ENCODE results near the gene CNIH3. TPM values are rescaled to one million over a fixed set of nuclear protein-coding genes. Genes with fewer than 3 reads are reported as not detected.

The CNIH3 gene
- total and polyA plus RNA-seq, 10 of the 15 experiments (the other 5 are each of a cell fraction or from before 2014, with no cell fraction given) = 0.77 to 5.8 (median 1.8) TPM

- peak; percentile 43; the same call in 1 of the 2 replicates for TF ChIP-seq WRNIP1 (IDR thresholded peaks at IDR 0.05; ENCODE audit: borderline replicate concordance, low read depth, low read length)
- peak; percentile 67; the same call in 1 of the 2 replicates for TF ChIP-seq RCOR1 (conservative IDR thresholded peaks at IDR 0.05; ENCODE audit: low read depth, low read length)
- no peak for TF ChIP-seq BMI1 (IDR thresholded peaks at IDR 0.05; ENCODE audit: borderline replicate concordance)
- TF ChIP-seq RB1 (IDR thresholded peaks at IDR 0.05; ENCODE audit: borderline replicate concordance) = no peak
- no peak for TF ChIP-seq STAT1 (conservative IDR thresholded peaks at IDR 0.05)
- no peak for TF ChIP-seq ELK1 (IDR thresholded peaks at IDR 0.05; ENCODE audit: low read depth, low read length)
- peak; percentile 38; the same call in 1 of the 2 replicates for TF ChIP-seq ATF7 (IDR thresholded peaks at IDR 0.05; ENCODE audit: low read depth)
- no peak for TF ChIP-seq SIX5 (IDR thresholded peaks at IDR 0.05; ENCODE audit: low read depth, low read length, severe bottlenecking)
- TF ChIP-seq E2F8 (IDR thresholded peaks at IDR 0.05; ENCODE audit: low read depth, partially characterized antibody) = no peak
- 0 out of 2 replicates have a peak, but pooled peaks have one; percentile 39 for TF ChIP-seq CBFB (IDR thresholded peaks at IDR 0.05; ENCODE audit: low read depth)
- no peak for TF ChIP-seq MTA3 (IDR thresholded peaks at IDR 0.05; ENCODE audit: borderline replicate concordance, low read length)
- TF ChIP-seq JUNB (IDR thresholded peaks at IDR 0.05) = no peak
- TF ChIP-seq CHD2 (IDR thresholded peaks at IDR 0.05; ENCODE audit: borderline replicate concordance, low read depth, low read length) = no peak
- peak; percentile 13 for TF ChIP-seq RELA (IDR thresholded peaks at IDR 0.05; ENCODE audit: borderline replicate concordance, partially characterized antibody)
- peak; percentile 11 to 41; a peak in 1 of 4 replicates for TF ChIP-seq BHLHE40 (IDR thresholded peaks at IDR 0.05; ENCODE audit: borderline replicate concordance in 1 of 2, low read depth in 2 of 2, low read length in 1 of 2)
- 0 out of 2 replicates have a peak, but pooled peaks have one; percentile 51 for TF ChIP-seq NBN (IDR thresholded peaks at IDR 0.05)
- no peak for TF ChIP-seq ZNF687 (IDR thresholded peaks at IDR 0.05)
- TF ChIP-seq NFIC (IDR thresholded peaks at IDR 0.05; ENCODE audit: low read depth, low read length) = no peak
- TF ChIP-seq TCF3 (IDR thresholded peaks at IDR 0.05; ENCODE audit: borderline replicate concordance, insufficient read depth, low read depth, low read length) = no peak
- TF ChIP-seq CEBPZ (IDR thresholded peaks at IDR 0.05; ENCODE audit: low read depth, low read length) = no peak
Observed at GRCh38 chr1:224735159-224735558, 119.0 kb downstream of the CNIH3 start (continued).

Data from GM12878 (cell line).